H1 (cell line): ENCODE data around the gene SCAPER. TPM values are rescaled to one million over a fixed set of nuclear protein-coding genes. Genes with fewer than 3 reads are reported as not detected.

Source experiments
- CTCF ChIA-PET: fragments of 300-600 bp; sonication (Branson Sonifier 250); formaldehyde crosslinking; loops from one replicate; lab custom pipeline; 2021; ENCODE audit not compliant: partially characterized antibody; lab: Charles Lee
- POLR2A ChIA-PET: fragments of 300-600 bp; sonication (Branson Sonifier 250); formaldehyde crosslinking; loops from one replicate; lab custom pipeline; 2021; ENCODE audit warnings: inconsistent platforms; ENCODE audit not compliant: partially characterized antibody; lab: Charles Lee
- DNase-seq, 2 experiments: peaks; one replicate each; pipeline versions ENCODE4 v3.0.0 to v3.0.0-alpha.2; 2010 to 2022; ENCODE audit warnings: low spot score in 2 of 2, low read depth in 1 of 2, mixed read lengths in 1 of 2
- FAIRE-seq: peaks from 2 replicates; lab custom pipeline; 2011; peaks lifted over from hg19 to GRCh38; lab: Jason Lieb, UNC
- H2AFZ ChIP-seq: 2 replicates; pipeline ENCODE4 v1.8.1; 2012; ENCODE audit warnings: low read length, inconsistent platforms
- H2AK5ac ChIP-seq: 2 replicates; pipeline ENCODE4 v1.6.1; 2013; ENCODE audit warnings: low read depth, low read length
- H2BK120ac ChIP-seq: replicated peaks from 2 replicates; pipeline ENCODE3; 2013; ENCODE audit warnings: low read depth, low read length, inconsistent platforms
- H2BK12ac ChIP-seq: 2 replicates; pipeline ENCODE4 v1.6.1; 2013; ENCODE audit warnings: low read depth, low read length
- H2BK15ac ChIP-seq: 2 replicates; pipeline ENCODE4 v1.6.1; 2013; ENCODE audit warnings: low read length
- H2BK20ac ChIP-seq: 2 replicates; pipeline ENCODE4 v1.6.1; 2013; ENCODE audit warnings: low read length
- H2BK5ac ChIP-seq: 2 replicates; pipeline ENCODE4 v1.6.1; 2013; ENCODE audit warnings: low read depth, low read length
- H3K14ac ChIP-seq: 2 replicates; pipeline ENCODE4 v1.6.1; 2013; ENCODE audit warnings: inconsistent platforms; ENCODE audit not compliant: insufficient read length
- H3K18ac ChIP-seq: 2 replicates; pipeline ENCODE4 v1.6.1; 2013; ENCODE audit warnings: low read length; ENCODE audit errors: extremely low read depth
- H3K23ac ChIP-seq: 2 replicates; pipeline ENCODE4 v1.6.1; 2013; ENCODE audit warnings: inconsistent platforms; ENCODE audit not compliant: insufficient read length
- H3K23me2 ChIP-seq: 2 replicates; pipeline ENCODE4 v1.6.1; 2013; ENCODE audit warnings: low read depth, low read length
- H3K27ac ChIP-seq: 2 replicates; pipeline ENCODE4 v1.6.1; 2011; ENCODE audit warnings: low read depth, low read length, inconsistent platforms
- H3K27me3 ChIP-seq, 4 experiments: replicated peaks in 1 of 4; 1 replicate in 1 of 4; 2 replicates in 3 of 4; pipeline versions ENCODE4 v1.6.1 to v1.8.1; 2011 to 2013; ENCODE audit warnings: low read length in 3 of 4, mild to moderate bottlenecking in 3 of 4, inconsistent platforms in 2 of 4, mixed read lengths in 2 of 4, moderate library complexity in 1 of 4; ENCODE audit not compliant: control insufficient read depth in 3 of 4, insufficient read depth in 3 of 4; ENCODE audit errors: extremely low read depth in 1 of 4
- H3K36me3 ChIP-seq, 4 experiments: 2 replicates each; pipeline versions ENCODE4 v1.6.1 to v1.8.1; 2011 to 2013; ENCODE audit warnings: mild to moderate bottlenecking in 4 of 4, low read length in 3 of 4, moderate library complexity in 2 of 4, control low read depth in 1 of 4, inconsistent platforms in 1 of 4; ENCODE audit not compliant: insufficient read depth in 4 of 4, control insufficient read depth in 2 of 4
- H3K4ac ChIP-seq: replicated peaks from 2 replicates; pipeline ENCODE3; 2013; ENCODE audit warnings: low read length, low read depth, mixed read lengths, inconsistent platforms; ENCODE audit not compliant: insufficient read length
- H3K4me1 ChIP-seq, 4 experiments: replicated peaks in 1 of 4; 1 replicate in 1 of 4; 2 replicates in 3 of 4; pipeline versions ENCODE4 v1.6.1 to v1.8.1; 2011 to 2013; ENCODE audit warnings: low read length in 3 of 4, inconsistent platforms in 2 of 4, mixed read lengths in 1 of 4; ENCODE audit not compliant: insufficient read depth in 4 of 4, control insufficient read depth in 3 of 4
- H3K4me2 ChIP-seq, 2 experiments: 2 replicates each; pipeline versions ENCODE4 v1.6.1 to v1.8.1; 2011 to 2013; ENCODE audit warnings: low read depth in 2 of 2, low read length in 2 of 2, control low read depth in 1 of 2, inconsistent platforms in 1 of 2, mild to moderate bottlenecking in 1 of 2; ENCODE audit not compliant: insufficient read depth in 1 of 2
- H3K4me3 ChIP-seq, 4 experiments: fragments of 200-600, 300-600 bp in 1 of 4; sonication (generic), shearing (Covaris generic), sonication (Bioruptor Twin) in 1 of 4; 2 replicates each; pipeline versions ENCODE4 v1.5.1 to v1.8.1; 2011 to 2016; ENCODE audit warnings: low read length in 4 of 4, low read depth in 3 of 4, control low read depth in 2 of 4, inconsistent platforms in 2 of 4, mild to moderate bottlenecking in 2 of 4, mixed read lengths in 1 of 4, moderate library complexity in 1 of 4; ENCODE audit not compliant: insufficient read depth in 2 of 4; ENCODE audit errors: extremely low read depth in 1 of 4
- H3K56ac ChIP-seq: replicated peaks from 2 replicates; pipeline ENCODE3; 2013; ENCODE audit warnings: low read depth, mild to moderate bottlenecking, mixed read lengths, low read length, inconsistent platforms; ENCODE audit not compliant: insufficient read length
- H3K79me1 ChIP-seq: 2 replicates; pipeline ENCODE4 v1.6.1; 2013; ENCODE audit warnings: low read depth, low read length, control low read depth
- H3K79me2 ChIP-seq, 2 experiments: 2 replicates each; pipeline versions ENCODE4 v1.6.1 to v1.8.1; 2012 to 2013; ENCODE audit warnings: low read length in 2 of 2, mild to moderate bottlenecking in 2 of 2, inconsistent platforms in 1 of 2; ENCODE audit not compliant: insufficient read depth in 2 of 2, control insufficient read depth in 1 of 2
- H3K9ac ChIP-seq, 4 experiments: replicated peaks in 1 of 4; 1 replicate in 1 of 4; 2 replicates in 3 of 4; pipeline versions ENCODE4 v1.6.1 to v1.8.1; 2011 to 2013; ENCODE audit warnings: low read depth in 3 of 4, low read length in 3 of 4, control low read depth in 2 of 4, mild to moderate bottlenecking in 2 of 4, moderate library complexity in 2 of 4, inconsistent platforms in 1 of 4; ENCODE audit errors: extremely low read depth in 1 of 4
- H3K9me3 ChIP-seq, 2 experiments: 2 replicates each; pipeline versions ENCODE4 v1.6.1 to v1.8.1; 2012 to 2013; ENCODE audit warnings: mild to moderate bottlenecking in 2 of 2, moderate library complexity in 2 of 2, control low read depth in 1 of 2, inconsistent platforms in 1 of 2, low read depth in 1 of 2, low read length in 1 of 2, mixed read lengths in 1 of 2; ENCODE audit not compliant: insufficient read depth in 2 of 2
- H4K20me1 ChIP-seq, 2 experiments: replicated peaks in 1 of 2; 2 replicates each; pipeline versions ENCODE3 to v1.8.1; 2011 to 2013; ENCODE audit warnings: inconsistent platforms in 2 of 2, low read length in 2 of 2, mild to moderate bottlenecking in 1 of 2; ENCODE audit not compliant: insufficient read depth in 2 of 2, control insufficient read depth in 1 of 2
- H4K5ac ChIP-seq: 2 replicates; pipeline ENCODE4 v1.6.1; 2013; ENCODE audit warnings: low read length, low read depth, mixed read lengths, inconsistent platforms; ENCODE audit not compliant: insufficient read length
- H4K8ac ChIP-seq: 2 replicates; pipeline ENCODE4 v1.8.0; 2013; ENCODE audit warnings: mild to moderate bottlenecking, moderate library complexity, low read length, inconsistent platforms; ENCODE audit not compliant: insufficient read depth; ENCODE audit errors: extremely low read depth
- H4K91ac ChIP-seq: replicated peaks from 2 replicates; pipeline ENCODE3; 2013; ENCODE audit warnings: low read length, mixed read lengths, inconsistent platforms; ENCODE audit not compliant: insufficient read length
- BACH1 ChIP-seq: IDR thresholded peaks from 2 replicates; pipeline ENCODE4 v1.6.1; 2012; ENCODE audit warnings: low read length, improper control_type of control experiment
- BRCA1 ChIP-seq: IDR thresholded peaks from 2 replicates; pipeline ENCODE4 v1.6.1; 2012; ENCODE audit warnings: low read depth, low read length, improper control_type of control experiment
- EGR1 ChIP-seq: IDR thresholded peaks from 2 replicates; pipeline ENCODE4 v1.6.1; 2011; ENCODE audit warnings: low read depth, low read length, borderline replicate concordance
- EP300 ChIP-seq, 2 experiments: IDR thresholded peaks; 1 replicate in 1 of 2; 2 replicates in 1 of 2; pipeline ENCODE4 v1.6.1; 2011 to 2012; ENCODE audit warnings: low read depth in 2 of 2, low read length in 2 of 2, mild to moderate bottlenecking in 2 of 2, borderline replicate concordance in 1 of 2, inconsistent platforms in 1 of 2, moderate library complexity in 1 of 2
- GABPA ChIP-seq: IDR thresholded peaks from 2 replicates; pipeline ENCODE4 v1.6.1; 2011; ENCODE audit warnings: mild to moderate bottlenecking, low read length, moderate library complexity, borderline replicate concordance; ENCODE audit not compliant: insufficient read depth
- NANOG ChIP-seq: IDR thresholded peaks from 2 replicates; pipeline ENCODE4 v1.6.1; 2011; ENCODE audit warnings: low read length, low read depth, mild to moderate bottlenecking, inconsistent platforms; ENCODE audit not compliant: insufficient read depth, poor library complexity, severe bottlenecking
- PHF8 ChIP-seq: fragments of 200-600 bp; sonication (generic); conservative IDR thresholded peaks from 2 replicates; pipeline ENCODE4 v1.7.1; 2012; ENCODE audit warnings: low read depth, mild to moderate bottlenecking, inconsistent platforms, low read length, moderate library complexity
- POLR2A ChIP-seq, 2 experiments: IDR thresholded peaks; 1 replicate in 1 of 2; 2 replicates in 1 of 2; pipeline ENCODE4 v1.6.1; 2011; ENCODE audit warnings: low read depth in 2 of 2, low read length in 2 of 2, mild to moderate bottlenecking in 2 of 2; ENCODE audit errors: control extremely low read depth in 1 of 2
- SIX5 ChIP-seq: IDR thresholded peaks from 2 replicates; pipeline ENCODE4 v1.6.1; 2011; ENCODE audit warnings: mild to moderate bottlenecking, low read depth, low read length
- TAF1 ChIP-seq: IDR thresholded peaks from 2 replicates; pipeline ENCODE4 v1.6.1; 2011; ENCODE audit warnings: mild to moderate bottlenecking, low read depth, low read length
- WGBS, 2 experiments: shearing (Covaris generic) in 1 of 2; methylation state at CpG; one replicate each; pipeline versions ENCODE4 v1.1.6 to v1.1.7; 2013 to 2015; ENCODE audit warnings: low lambda C conversion rate in 2 of 2, mixed read lengths in 2 of 2, inconsistent platforms in 1 of 2, low coverage in 1 of 2, missing lambda C conversion rate in 1 of 2; ENCODE audit not compliant: insufficient replicate concordance in 2 of 2, insufficient coverage in 1 of 2, insufficient read length in 1 of 2; ENCODE audit errors: extremely low coverage in 1 of 2, missing lambda C conversion rate in 1 of 2; 5-methylcytosine and 5-hydroxymethylcytosine counted together
- polyA plus RNA-seq, 7 experiments: library from polyadenylated mRNA; depleted of rRNA in 3 of 7; stranded (reverse) in 5 of 7; unstranded in 2 of 7; fragments of >200 nt in 5 of 7; fragments of 200-250 nt in 2 of 7; gene quantifications; 1 replicate in 5 of 7; 2 replicates in 1 of 7; 4 replicates in 1 of 7; pipeline versions ENCODE4 v1.2.1 to v1.2.3, GENCODE V29; 2011 to 2013; ENCODE audit warnings: missing spikeins in 2 of 7, mixed read lengths in 2 of 7
- total RNA-seq: library from RNA; stranded (reverse); fragmentation: NEBNext Ultra II Directional; extraction: Animal tissue kit (Norgen Biotek cat#: 25700); gene quantifications from 2 replicates; pipeline ENCODE4 v1.2.1, GENCODE V29; 2021
- TF ChIP-seq, protein P1 (sequence below): IDR thresholded peaks from 2 replicates; pipeline ENCODE4 v1.6.1; 2011; ENCODE audit warnings: low read length, improper control_type of control experiment

The SCAPER gene
- total and polyA plus RNA-seq, 2 of the 8 experiments (the other 6 are each of a cell fraction or from before 2014, with no cell fraction given) = 1.6 to 6.8 TPM

DNA sequence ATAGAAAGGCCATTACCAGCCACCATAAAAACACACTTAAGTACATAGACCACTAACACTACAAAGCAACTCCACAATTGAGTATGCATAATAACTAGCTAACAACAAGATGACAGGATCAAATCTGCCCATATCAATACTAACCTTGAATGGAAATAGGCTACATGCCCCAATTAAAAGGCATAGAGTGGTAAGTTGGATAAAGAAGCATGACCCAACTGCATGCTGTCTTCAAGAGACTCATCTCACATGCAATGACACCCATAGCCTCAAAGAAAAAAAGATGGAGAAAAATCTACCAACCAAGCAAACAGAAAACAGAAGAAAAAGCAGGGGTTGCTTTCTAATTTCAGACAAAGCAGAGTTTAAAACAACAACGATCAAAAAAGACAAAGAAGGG lies 349.9 kb downstream of the SCAPER start:
- no peak overlapping the region for H3K27ac ChIP-seq
- H2AK5ac ChIP-seq = no peak overlapping the region
- H3K4me1 ChIP-seq = peaks cover 0 to 4% (median 0%) of the 10 kb centered on the region in 4 experiments; a peak in 1 of 7 replicates
- DNase-seq (no peak), FAIRE-seq (no peak)
- H4K5ac ChIP-seq = no peak overlapping the region
- no peaks in the 10 kb centered on the region for H3K79me1 ChIP-seq
- H3K56ac ChIP-seq = no peak overlapping the region
- H3K4me3 ChIP-seq = no peak overlapping the region
- no peak overlapping the region for H2AFZ ChIP-seq
- H3K36me3 ChIP-seq = no peaks in the 10 kb centered on the region
- H3K9me3 ChIP-seq = 0 out of 4 replicates have a peak, but pooled peaks cover 0 to 2% of the 10 kb centered on the region in 2 experiments
- no peak overlapping the region for H3K4ac ChIP-seq
- no peak overlapping the region for H2BK12ac ChIP-seq
- H4K20me1 ChIP-seq = peaks cover 0 to 2% of the 10 kb centered on the region in 2 experiments
- H3K79me2 ChIP-seq = no peaks in the 10 kb centered on the region
- no peak overlapping the region for H2BK15ac ChIP-seq
- no peak overlapping the region for H2BK120ac ChIP-seq
- no peak overlapping the region for H3K18ac ChIP-seq
- no peaks in the 10 kb centered on the region; the same call in 1 of the 2 replicates for H3K23me2 ChIP-seq
- no peak overlapping the region for H4K8ac ChIP-seq
- 86% methylated on average over 1 of the region's 1 CpG; no CpG with 5 or more reads in 1 of the 2 experiments for WGBS, 2 experiments
- H3K27me3 ChIP-seq = no peaks in the 10 kb centered on the region
- H3K9ac ChIP-seq = no peak overlapping the region
- H3K4me2 ChIP-seq = no peak overlapping the region
- H3K14ac ChIP-seq = no peak overlapping the region
- CTCF ChIA-PET = no interaction called here
- H2BK20ac ChIP-seq = no peak overlapping the region
- no peak overlapping the region for H2BK5ac ChIP-seq
- no peak overlapping the region for H3K23ac ChIP-seq
- H4K91ac ChIP-seq = no peak overlapping the region
- POLR2A ChIA-PET = no interaction called here
- TF ChIP-seq EP300 (IDR thresholded peaks at IDR 0.05; ENCODE audit: borderline replicate concordance in 1 of 2, low read depth in 2 of 2, low read length in 2 of 2) (no peak), SIX5 (no peak), NANOG (no peak), GABPA (no peak), BACH1 (no peak), BRCA1 (no peak), EGR1 (no peak), PHF8 (no peak), TAF1 (no peak), POLR2A (IDR thresholded peaks at IDR 0.05; ENCODE audit: control extremely low read depth in 1 of 2, low read depth in 2 of 2, low read length in 2 of 2) (no peak)
- TF ChIP-seq, protein P1, sequence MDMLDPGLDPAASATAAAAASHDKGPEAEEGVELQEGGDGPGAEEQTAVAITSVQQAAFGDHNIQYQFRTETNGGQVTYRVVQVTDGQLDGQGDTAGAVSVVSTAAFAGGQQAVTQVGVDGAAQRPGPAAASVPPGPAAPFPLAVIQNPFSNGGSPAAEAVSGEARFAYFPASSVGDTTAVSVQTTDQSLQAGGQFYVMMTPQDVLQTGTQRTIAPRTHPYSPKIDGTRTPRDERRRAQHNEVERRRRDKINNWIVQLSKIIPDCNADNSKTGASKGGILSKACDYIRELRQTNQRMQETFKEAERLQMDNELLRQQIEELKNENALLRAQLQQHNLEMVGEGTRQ = no peak
